DOHH2 (cell line): ENCODE data around the gene PCNX3.

ENCODE experiments used
- H3F3A ChIP-seq: fragments of 200-600 bp; sonication (generic), shearing (Covaris generic); 2 replicates; pipeline ENCODE4 v1.6.0; 2016; ENCODE audit warnings: antibody characterized with exemption, mild to moderate bottlenecking; ENCODE audit not compliant: control insufficient read depth, insufficient read depth
- H3K27ac ChIP-seq: fragments of 200-600 bp; sonication (generic); 2 replicates; pipeline ENCODE4 v1.5.1; 2014; ENCODE audit warnings: low read depth, mild to moderate bottlenecking, low read length, moderate library complexity
- H3K27me3 ChIP-seq: fragments of 200-600 bp; sonication (generic); 2 replicates; pipeline ENCODE4 v1.6.1; 2014; ENCODE audit warnings: mild to moderate bottlenecking, low read length, mixed read lengths; ENCODE audit not compliant: control insufficient read depth
- H3K36me3 ChIP-seq: fragments of 200-600 bp; sonication (generic); 2 replicates; pipeline ENCODE4 v1.6.1; 2014; ENCODE audit warnings: mild to moderate bottlenecking, low read length, moderate library complexity, mixed read lengths; ENCODE audit not compliant: control insufficient read depth
- H3K4me1 ChIP-seq: fragments of 200-600 bp; sonication (generic); 2 replicates; pipeline ENCODE4 v1.6.1; 2014; ENCODE audit warnings: mild to moderate bottlenecking, low read length, mixed read lengths; ENCODE audit not compliant: control insufficient read depth
- H3K4me2 ChIP-seq: fragments of 200-600 bp; sonication (generic); 2 replicates; pipeline ENCODE4 v1.6.0; 2014; ENCODE audit warnings: mild to moderate bottlenecking, low read length, moderate library complexity
- H3K4me3 ChIP-seq: fragments of 200-600 bp; sonication (generic); 2 replicates; pipeline ENCODE4 v1.5.1; 2014; ENCODE audit warnings: mild to moderate bottlenecking, low read length, mixed read lengths
- H3K79me2 ChIP-seq: fragments of 200-600 bp; sonication (generic); 2 replicates; pipeline ENCODE4 v1.6.1; 2014; ENCODE audit warnings: mild to moderate bottlenecking, low read length, mixed read lengths; ENCODE audit not compliant: control insufficient read depth
- H3K9me2 ChIP-seq: fragments of 200-600 bp; sonication (generic); replicated peaks from 2 replicates; pipeline ENCODE4 v1.6.1; 2014; ENCODE audit warnings: mild to moderate bottlenecking, low read length, mixed read lengths; ENCODE audit not compliant: control insufficient read depth
- H3K9me3 ChIP-seq: fragments of 200-600 bp; sonication (generic); 2 replicates; pipeline ENCODE4 v1.6.1; 2014; ENCODE audit warnings: antibody characterized with exemption, low read length, mixed read lengths; ENCODE audit not compliant: control insufficient read depth, insufficient read depth
- H4K20me1 ChIP-seq: fragments of 200-600 bp; sonication (generic); 2 replicates; pipeline ENCODE4 v1.6.0; 2014; ENCODE audit warnings: low read depth, mild to moderate bottlenecking, antibody characterized with exemption, low read length, moderate library complexity; ENCODE audit not compliant: control insufficient read depth, insufficient read depth
- CTCF ChIP-seq: fragments of 200-600 bp; sonication (generic); IDR thresholded peaks from one replicate; pipeline ENCODE4 v1.5.1; 2014; ENCODE audit warnings: antibody characterized with exemption, mild to moderate bottlenecking, low read depth, low read length; ENCODE audit not compliant: poor library complexity, severe bottlenecking
- EZH2phosphoT487 ChIP-seq: fragments of 200-600 bp; sonication (generic); IDR thresholded peaks from 2 replicates; pipeline ENCODE4 v1.6.1; 2017; ENCODE audit warnings: borderline replicate concordance, mild to moderate bottlenecking, antibody characterized with exemption, low read length, moderate library complexity, mixed read lengths

Gene PCNX3

GRCh38 chr11:65662247-65662798 is 46.7 kb downstream of the PCNX3 start:
- peak overlapping the region; percentile 98 for H3K4me2 ChIP-seq
- H3K4me1 ChIP-seq: peaks cover 10% of the 10 kb centered on the region
- TF ChIP-seq CTCF (no peak), EZH2phosphoT487 (no peak)
- H4K20me1 ChIP-seq: peaks cover 12% of the 10 kb centered on the region
- peaks cover 8% of the 10 kb centered on the region; the same call in 1 of the 2 replicates for H3F3A ChIP-seq
- H3K9me3 ChIP-seq: no peaks in the 10 kb centered on the region
- H3K27ac ChIP-seq: 0 out of 2 replicates have a peak overlapping the region, but pooled peaks have one; percentile 16
- no peaks in the 10 kb centered on the region for H3K27me3 ChIP-seq
- peaks cover 37% of the 10 kb centered on the region for H3K79me2 ChIP-seq
- H3K4me3 ChIP-seq: peak overlapping the region; percentile 96
- H3K36me3 ChIP-seq: peaks cover 48% of the 10 kb centered on the region
- no peaks in the 10 kb centered on the region for H3K9me2 ChIP-seq

GRCh38 chr11:65662799-65663638 is 47.4 kb downstream of the PCNX3 start, which contains the start of gene RELA:
RELA (minus strand) TSS chr11:65662916; CDS start chr11:65662832, 84 bp downstream.
- no peaks in the 10 kb centered on the region for H3K9me3 ChIP-seq
- H3K9me2 ChIP-seq: no peaks in the 10 kb centered on the region
- peak within 1 kb of the TSS; percentile 98 for H3K4me2 ChIP-seq
- H3K79me2 ChIP-seq: peaks cover 37% of the 10 kb centered on the region
- no peak for TF ChIP-seq EZH2phosphoT487
- no peak for TF ChIP-seq CTCF
- no peaks in the 10 kb centered on the region for H3K27me3 ChIP-seq
- peaks cover 8% of the 10 kb centered on the region; the same call in 1 of the 2 replicates for H3F3A ChIP-seq
- peaks cover 12% of the 10 kb centered on the region for H4K20me1 ChIP-seq
- peaks cover 10% of the 10 kb centered on the region for H3K4me1 ChIP-seq
- H3K27ac ChIP-seq: peak within 1 kb of the TSS; percentile 79
- H3K4me3 ChIP-seq: peak within 1 kb of the TSS; percentile 96
- peaks cover 41% of the 10 kb centered on the region for H3K36me3 ChIP-seq

GRCh38 chr11:65663639-65664200 is 48.1 kb downstream of the PCNX3 start:
- Histone ChIP-seq H3K9me2 (no peaks in the 10 kb centered on the region), H3K4me1 (peaks cover 10% of the 10 kb centered on the region), H3F3A (peaks cover 8% of the 10 kb centered on the region; the same call in 1 of the 2 replicates), H3K9me3 (no peaks in the 10 kb centered on the region), H3K36me3 (peaks cover 34% of the 10 kb centered on the region), H3K79me2 (peaks cover 37% of the 10 kb centered on the region), H4K20me1 (peaks cover 12% of the 10 kb centered on the region), H3K27ac (peak overlapping the region; percentile 79), H3K4me3 (peak overlapping the region; percentile 96), H3K27me3 (no peaks in the 10 kb centered on the region), H3K4me2 (peak overlapping the region; percentile 80)
- no peak for TF ChIP-seq CTCF
